Germinal center (tissue), 1 donor: ENCODE measurements around the gene NUAK1.

Experiments
- DNase-seq: peaks from one replicate; pipeline ENCODE4 v3.0.0; 2012; ENCODE audit warnings: mixed read lengths, low spot score

The NUAK1 gene

DNA sequence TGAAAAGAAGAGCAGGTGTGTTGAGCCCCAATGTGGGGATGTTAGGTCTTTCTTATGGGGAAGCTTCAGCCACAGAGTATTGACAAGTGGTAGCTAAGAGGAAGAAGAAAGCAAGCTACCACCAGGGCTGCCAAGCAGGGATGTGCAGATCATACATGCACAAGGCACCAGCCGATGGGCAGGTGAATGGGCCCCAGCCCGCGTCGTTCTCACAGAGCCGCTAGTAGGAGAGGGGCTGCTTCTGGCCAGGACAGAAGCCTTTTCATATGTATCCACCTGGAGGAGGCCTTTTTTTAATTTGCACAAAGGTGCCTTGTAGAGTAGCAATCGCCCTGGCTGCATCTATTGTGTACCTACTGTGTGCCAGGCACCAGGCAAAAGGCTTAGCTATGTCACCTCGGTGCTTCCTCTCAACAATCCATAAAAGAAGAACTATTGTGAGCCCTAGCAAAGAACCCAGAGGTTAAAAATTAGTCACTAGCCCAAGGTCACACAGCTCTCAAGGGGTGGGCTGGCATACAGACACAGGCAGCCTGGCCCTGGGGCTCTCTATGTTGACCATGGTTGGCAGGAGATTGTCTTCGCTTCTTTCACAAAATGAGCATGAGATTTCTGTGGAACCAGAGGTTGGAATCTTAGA lies 8.2 kb downstream of the NUAK1 start:
- DNase-seq, result no peak

DNA sequence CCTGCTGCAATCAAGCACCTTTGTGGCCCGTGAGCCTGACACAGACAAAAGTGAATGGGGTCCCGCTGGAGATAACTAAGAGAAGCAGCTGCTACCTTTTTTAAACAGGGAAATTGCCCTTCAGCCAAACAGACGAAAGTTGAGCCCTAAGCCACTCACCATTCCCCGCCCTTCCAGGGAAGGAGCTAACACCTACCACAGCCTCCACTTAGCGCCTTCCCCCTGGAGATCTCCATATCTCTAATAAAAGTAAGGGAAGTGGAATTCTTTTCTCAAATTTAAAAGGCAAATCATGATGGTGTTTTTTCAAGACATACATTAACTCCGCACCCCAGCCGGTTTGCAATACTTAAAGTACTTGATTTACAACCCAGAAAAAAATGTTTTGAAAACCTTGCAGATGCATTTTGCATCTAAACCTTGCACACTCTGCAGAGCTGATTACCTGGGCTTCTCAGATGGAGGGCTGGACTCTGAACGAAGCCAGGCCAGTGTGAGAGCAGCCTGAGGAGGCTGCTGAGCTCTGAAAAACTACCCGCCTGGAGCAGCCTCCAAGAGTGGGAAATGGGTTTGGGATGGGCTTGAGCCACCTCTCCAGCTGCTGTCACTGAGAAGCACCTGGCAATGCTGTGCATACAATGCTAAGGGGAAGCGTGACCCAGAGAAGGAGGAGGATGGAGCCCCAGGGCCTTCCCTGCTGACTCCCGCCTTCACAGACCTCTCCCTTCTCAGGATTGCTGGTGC lies 10.0 kb downstream of the NUAK1 start:
- no peak for DNase-seq

DNA sequence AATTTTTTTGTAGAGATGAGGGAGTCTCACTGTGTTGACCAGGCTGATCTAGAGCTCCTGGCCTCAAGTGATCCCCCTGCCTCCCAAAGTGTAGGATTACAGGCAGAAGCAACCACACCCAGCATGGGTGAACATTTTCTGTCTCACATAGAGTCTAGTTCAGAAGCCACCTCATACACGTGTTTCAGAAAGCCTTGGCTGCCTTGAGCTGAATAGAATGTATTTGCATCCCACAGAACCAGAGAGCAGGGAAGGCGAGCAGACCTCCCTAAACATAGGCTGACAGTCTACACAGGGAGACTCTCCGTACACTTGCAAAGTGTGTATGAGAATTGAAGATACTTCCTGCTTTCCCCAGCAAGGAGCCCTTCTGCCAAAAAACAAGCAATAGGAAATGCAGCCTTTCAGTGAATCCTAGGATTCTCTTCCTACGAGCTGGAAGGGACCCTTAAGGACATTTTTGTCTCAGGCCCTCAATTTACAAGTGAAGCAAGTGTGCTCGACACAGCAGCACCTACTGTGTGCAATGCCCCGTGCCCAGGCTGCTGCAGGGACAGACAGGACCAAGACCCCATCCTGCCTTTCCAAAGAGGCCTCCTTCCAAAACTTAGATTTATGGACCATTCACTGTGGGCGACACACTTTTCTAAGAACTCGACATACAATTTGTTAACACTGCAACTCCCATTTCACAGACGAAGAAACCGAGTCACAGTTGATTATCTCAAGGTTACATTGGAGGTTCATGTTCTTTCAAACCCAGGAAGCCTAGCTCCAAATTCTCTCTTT lies 11.2 kb downstream of the NUAK1 start:
- DNase-seq, result no peak

DNA sequence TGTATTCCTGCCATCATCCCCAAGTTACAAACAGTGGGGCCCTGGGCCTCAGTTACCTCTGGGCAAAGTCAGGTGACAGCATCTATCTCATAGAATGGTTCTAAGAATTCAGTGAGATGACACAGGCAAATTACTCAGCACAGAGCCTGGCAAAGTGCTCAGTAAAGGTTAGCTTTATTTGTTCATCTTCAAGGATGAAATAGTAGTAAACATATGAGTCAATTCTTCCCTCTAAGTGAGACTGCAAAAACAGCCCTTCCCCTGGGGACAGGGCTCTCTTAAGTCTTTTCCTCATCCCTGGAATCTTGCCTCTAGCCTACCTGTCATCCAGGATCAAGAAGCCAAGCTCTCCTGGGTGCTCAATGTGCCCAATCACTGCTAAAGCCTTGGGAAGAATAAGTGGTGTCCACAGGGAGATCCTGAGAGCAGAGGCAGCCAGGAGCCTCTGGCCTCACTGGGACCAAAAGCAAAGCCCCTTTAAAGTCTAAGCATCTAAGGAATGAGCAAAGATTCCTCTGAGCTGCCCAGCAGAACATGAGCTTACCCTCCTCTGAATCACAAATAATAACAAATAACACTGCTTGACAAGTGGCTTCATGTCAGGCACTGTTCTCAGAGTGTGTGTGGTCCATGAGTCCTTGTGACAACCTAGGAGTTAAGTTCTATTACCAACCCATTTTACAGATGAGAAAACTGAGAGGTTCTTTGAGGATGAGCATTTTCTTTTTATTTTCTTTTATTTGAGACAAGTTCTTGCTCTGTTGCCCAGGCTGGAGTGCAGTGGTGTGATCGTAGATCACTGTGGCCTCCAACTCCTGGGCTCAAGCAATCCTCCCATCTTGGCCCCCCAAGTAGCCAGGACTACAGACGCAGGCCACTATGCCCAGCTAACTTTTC lies 12.1 kb downstream of the NUAK1 start:
- no peak for DNase-seq

DNA sequence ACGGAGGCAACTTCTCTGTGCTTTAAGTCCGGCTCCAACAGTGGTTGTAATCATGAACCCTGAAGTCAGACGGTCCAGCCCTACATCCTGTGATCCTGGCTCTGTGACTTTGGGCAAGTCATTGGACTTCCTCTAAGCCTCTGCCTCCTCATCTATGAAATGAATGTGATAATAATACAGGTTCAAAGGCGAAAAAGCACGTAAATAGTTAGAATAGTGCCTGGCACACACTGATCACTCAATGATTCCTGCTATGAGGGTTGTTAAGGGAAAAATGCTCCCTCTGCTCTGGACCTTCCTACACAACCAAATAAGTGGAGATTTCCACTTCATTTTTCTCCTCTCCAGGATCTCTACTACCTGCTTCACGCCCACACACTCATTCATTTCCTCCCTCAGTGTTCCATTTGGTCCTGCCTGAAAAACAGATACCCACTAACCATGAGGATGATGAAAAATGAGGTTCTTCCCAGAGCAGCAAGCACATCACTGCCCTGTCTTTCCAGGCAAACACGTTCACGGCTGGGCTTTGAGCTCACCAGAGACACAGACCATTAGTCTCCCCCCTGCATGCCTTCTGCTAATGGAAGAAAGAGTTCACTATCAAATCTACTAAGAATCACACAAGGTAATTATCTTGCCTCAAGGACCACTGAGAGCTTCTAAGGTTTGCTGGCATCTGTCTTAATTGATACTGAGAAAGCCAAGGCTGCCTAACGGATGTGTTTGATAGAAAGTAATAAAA lies 13.2 kb downstream of the NUAK1 start:
- no peak for DNase-seq

DNA sequence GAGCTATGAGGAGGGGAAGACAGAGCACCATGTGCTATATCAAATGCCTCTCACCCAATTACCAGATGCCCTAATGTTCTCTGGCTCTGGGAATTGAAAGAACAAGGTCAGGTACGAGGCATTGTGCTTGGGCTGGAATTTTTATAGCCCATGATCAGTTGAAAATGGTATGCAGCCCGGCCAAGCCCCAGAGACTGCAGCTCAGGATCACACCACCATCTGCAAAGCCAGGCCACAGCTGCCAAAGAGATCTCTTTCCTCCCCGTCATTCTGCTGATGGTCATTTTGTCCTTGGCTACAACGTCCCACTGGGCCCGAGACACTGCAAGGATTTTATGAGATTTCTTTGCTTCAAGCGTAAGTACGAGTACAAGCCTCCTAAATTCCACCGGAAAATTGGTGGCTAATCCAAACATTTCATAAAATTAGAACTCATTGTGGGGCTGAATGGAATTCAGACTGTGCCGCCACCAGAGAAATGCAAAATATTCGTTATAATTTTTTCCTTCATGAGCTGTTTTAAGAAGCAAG lies 15.1 kb downstream of the NUAK1 start:
- no peak for DNase-seq

DNA sequence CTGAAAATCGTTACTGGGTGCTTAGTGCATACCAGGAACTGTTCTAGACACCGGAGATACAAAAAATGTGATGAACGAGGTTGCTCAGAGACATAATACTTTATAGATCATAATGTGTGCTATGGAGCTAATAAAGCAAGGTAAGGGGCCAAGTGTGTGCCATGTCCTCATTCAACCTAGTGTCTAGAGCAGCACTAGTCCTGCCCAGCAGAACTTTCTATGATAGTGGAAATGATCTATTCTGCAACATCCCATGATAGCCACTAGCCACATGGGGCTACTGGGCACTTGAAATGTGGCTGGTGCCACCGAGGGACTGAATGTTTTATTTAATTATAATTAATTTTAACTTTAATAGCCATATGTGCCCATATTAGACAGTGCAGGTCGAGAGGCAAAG lies 15.6 kb downstream of the NUAK1 start:
- DNase-seq, result no peak

DNA sequence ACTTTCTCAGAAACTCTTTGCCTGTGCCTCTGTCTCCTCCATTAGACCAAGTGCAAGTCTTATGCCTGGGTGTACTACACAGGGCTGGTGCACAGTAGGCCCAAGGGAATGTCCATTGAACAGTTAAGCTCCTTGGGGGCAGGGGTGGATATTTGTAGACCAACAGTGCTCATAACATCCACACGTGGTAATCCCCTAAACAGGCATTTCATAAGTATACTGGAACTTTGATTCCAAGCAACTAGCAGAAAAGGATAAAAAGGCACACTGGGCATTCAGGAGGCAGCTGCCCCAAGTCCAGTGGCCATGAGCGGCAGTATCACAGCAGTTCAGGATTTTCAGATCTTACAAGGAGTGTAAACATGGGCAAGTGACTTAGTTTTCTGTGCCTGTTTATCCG lies 16.8 kb downstream of the NUAK1 start:
- DNase-seq, result no peak

DNA sequence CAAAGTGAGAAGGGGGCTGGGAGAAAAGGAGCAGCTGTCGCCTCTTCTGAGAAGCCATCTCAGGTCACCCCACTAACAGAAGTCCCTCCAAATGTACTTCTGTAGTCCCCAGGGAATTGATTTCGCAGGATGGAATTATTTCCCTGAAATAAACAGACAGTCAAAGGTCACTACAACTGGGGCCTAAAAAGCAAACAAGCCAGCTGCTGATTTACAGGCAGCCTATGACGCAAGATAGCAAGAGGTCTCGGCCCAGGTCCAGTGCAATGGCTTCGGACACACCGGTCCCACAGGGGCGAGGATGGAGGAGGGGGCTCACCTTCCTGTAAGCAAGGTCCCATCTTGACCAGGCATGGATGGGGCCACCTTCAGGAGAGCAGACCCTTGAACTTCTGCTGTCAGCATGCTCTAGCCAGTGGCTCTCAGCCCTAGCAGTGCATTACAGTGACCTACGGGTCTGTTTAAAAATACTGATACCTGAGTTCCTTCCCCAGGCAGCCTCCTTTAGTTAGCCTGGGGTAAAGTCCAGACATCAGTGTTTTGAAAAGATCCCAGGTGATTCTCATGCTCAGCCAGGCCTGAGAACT lies 18.1 kb downstream of the NUAK1 start:
- no peak for DNase-seq

DNA sequence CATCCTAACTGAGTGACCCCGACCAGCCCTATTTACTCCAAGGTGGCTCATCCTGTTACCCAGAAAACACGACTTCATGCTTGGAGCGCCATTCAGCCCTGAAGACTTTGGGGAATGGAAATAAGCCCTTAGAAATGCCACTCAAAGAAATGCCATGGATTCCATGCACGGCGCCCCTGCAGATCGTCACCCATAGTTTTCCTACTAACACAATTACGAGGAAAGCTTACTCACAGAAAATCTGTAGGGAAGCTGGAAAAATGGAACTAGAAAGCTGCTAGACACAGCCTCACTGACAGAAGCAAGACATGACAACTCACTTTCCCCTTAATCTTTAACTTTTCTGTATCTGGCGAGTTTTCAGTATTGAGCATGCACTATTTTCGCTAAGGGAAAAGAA lies 19.5 kb downstream of the NUAK1 start:
- no peak for DNase-seq

DNA sequence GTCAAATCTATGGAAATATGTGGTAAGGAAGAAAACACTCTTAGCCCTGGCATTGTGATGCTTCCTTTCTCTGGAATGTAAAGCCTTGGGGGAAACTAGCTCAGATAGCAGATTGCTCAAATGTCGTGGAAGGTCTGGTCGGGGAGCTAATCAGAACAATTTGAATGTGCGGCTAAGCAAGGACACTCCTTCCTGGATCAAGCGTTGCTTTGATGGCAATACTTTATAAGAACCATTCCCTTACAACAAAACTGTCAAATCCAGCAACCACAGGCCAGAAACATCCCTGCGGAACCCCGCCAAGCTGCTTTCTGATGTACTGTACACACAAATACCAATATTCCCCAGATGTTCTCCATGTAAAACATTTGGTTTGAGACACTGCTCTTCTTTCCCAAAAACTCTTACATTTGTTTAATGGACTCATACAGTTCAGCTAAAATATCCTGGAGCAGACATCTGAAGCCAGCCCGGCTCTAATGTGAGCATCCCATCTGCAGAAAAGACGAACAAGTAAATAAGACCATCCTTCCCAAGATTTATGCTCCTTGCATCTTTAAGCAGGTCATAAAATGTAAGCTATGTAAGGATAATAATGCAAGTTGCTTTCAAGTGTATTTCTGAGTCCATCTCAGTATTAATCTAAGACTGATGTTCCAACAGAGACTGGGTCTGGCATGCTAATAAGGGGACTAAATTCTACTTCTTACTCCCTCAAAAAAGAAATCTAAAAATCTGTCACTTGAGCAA lies 20.2 kb downstream of the NUAK1 start:
- no peak for DNase-seq

DNA sequence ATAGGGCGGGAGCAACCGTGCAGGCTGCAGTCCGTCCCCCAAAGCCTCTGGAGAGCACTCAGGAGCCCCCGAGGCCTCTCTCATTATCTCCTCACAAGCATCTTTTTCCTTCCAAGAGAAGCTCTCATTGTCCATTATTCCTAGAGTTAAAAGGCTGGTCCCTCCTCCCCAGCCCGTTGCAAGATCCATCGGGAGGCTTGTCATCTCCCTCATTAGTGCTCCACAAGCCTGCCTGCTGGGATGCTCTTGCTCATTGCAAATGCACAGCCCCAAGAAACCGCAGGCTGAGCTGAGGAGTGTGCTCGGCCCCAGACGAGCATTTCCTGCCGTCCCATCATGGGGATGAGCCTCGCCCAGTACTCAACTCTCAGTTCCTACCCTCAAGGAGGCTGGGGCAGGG lies 23.3 kb downstream of the NUAK1 start:
- no peak for DNase-seq

DNA sequence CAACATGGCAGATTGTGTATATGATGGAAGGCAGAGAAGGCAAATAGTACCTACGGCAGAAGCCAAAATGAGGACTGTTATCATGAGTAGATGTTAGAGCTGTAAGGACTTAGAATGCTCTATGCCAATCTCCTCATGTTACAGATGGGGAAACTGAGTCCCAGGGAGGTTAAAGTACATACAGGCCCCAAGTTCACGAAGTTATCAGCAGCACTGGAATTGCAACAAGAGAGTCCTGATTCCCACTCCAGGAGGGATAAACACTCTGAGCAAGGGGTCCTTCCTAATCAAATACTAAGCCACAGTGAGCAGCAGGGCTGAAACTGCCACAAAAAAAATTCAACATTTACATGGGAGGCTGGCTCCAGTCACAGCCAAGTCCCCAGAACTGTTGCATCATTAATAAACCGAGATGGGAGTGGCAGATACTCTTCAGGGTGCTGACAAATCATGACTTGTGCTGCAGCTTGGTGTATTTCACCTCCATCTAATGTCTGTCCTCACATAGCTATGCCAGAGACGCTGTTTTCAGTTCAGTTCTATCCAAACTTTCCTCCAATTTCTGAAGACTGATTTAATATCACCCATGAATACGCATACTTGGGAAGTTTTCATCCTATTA lies 24.2 kb downstream of the NUAK1 start:
- no peak for DNase-seq

DNA sequence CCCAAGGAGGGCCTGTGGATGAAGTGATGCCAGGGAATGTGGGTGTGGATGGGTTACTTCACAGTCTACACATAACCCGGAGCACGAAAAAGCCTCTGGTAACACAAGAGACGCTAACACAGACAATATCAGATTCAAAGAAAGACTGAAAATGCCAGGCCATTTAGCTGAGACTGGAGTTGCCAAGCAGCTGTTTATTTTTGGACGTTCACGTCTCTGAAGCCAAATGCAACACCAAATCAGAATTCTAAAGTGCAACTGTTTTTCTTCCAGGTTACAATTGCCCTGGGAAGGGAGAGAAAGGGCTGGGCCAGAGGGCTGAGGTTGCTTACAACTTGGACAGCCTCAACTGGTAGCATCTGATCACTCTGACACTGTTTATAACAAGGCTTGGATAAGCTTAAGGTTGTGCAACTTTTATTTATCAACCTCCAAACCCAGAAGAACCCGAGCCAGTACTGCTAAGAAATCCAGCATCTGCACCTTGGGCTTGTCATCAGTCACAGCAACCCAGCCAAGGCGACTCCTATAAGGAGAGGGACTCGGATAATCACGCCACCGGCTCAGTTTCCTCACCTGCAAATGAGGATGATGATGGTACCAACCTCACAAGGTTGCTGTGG lies 24.8 kb downstream of the NUAK1 start:
- no peak for DNase-seq

DNA sequence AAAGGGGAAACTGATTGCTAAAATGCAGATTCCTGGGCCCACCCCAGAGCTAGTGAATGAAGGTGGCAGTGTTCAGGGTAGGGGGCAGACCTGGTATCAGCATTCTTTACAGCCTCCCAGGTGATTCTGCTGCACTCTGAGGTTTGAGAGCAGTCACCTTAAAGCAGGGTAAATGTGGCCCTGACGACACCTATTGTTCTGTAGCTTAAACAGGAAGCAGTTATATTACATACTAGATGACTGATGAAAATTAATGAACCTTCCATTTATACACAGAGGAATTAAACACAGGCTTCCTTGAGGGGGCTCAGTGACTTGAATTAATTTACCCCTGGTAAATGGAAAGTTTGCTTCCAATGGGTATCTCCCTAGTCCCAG lies 25.3 kb downstream of the NUAK1 start:
- DNase-seq, result no peak

DNA sequence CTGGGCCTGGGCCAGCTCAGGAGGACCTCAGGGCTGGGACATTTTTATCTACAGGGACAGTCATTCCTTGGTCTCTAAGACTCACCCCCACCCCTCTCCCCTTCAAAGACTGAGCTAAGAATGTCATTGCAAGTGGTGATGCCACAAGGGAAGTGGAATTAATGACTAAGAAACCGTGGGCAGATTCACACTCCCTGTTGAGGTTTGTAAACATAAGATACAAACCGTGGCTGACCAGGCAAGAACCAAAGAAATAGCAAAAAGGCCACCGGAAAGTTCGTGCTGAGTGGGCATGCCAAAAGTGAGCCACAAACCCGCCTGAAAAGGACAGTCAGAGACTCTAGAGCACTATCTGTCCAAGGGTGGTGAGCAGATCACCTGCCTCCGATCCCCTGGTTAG lies 25.7 kb downstream of the NUAK1 start:
- no peak for DNase-seq

DNA sequence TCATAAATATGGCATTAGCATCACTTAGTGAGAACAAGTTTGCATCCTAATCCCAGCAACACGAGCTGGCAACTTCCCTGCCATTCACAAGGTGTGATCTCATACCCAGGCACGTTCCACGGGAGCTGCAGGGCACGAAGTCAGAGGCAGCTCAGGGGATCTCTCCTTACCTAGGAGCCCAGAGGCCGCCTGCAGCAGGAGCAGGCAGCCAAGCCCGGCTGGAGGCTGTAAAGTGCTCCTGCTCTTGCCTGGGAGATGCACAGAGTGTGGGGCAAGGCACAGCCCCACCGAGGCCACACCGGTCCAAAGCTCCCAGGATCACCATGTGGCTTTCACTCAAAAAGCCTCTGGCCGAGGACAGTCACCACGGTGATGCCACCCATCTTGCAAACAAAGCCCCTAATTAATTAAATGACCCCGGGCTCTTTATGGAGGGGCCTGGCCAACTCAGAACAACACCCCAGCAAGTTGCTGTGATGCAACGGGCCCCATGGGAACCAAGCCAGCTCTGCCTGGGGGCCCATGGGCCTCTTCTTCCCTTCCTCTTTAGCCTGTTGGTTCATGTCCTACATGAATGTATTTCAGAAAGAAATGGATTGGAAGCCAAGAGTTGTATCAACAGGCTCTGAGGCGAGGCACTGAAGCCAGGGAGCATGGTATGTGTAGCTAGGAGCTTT lies 26.5 kb downstream of the NUAK1 start:
- no peak for DNase-seq

DNA sequence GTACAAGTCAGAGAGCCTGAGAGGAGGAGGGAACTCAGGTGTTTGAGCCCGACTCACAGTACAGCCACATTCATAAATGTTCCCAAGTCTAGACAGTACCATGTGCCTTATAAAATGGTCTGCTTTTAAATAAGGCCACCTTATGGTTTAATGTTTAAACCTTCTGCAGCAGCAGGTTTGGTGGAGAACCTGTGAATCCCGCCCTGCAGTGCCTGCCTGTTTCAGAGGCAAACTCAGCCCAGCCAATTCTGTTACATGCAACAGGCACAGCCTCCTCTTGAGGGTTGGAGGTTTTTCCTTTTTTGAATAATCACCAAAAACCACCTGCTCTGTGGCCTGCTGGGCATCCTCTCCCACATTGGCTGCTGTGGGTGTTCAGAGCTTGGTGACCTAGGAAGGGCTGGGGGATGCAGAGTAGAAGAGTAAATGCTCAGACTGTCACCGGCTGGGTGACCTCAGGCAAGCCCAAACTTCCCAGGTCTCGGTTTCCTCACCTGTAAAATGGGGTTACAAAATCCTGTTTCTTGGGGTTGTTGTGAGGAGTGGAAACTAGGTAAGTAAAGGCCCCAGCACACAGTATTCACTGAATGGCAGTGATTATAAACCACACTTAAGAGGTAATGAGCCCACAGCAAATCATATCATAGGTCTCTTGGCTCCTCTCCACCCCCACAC lies 28.0 kb downstream of the NUAK1 start:
- DNase-seq, result no peak
